ENCODE data around the gene PIRT. TPM values are rescaled to one million over a fixed set of nuclear protein-coding genes. Genes with fewer than 3 reads are reported as not detected.

PIRT gene
- total RNA-seq, 4 donors from 2014 or later: 0.97 TPM; not detected in 3

GRCh38 chr17:10793256-10793655 lies 44.6 kb downstream of the PIRT start:
- no peak for TF ChIP-seq CTCF (IDR thresholded peaks at IDR 0.05)
- TF ChIP-seq POLR2A (IDR thresholded peaks at IDR 0.05): no peak
- H3K36me3 ChIP-seq: no peaks in the 10 kb centered on the region
- no peaks in the 10 kb centered on the region for H3K27me3 ChIP-seq
- H3K9me3 ChIP-seq: no peaks in the 10 kb centered on the region
- peaks cover 0 to 5% of the 10 kb centered on the region in 2 donors for H3K4me1 ChIP-seq
- H3K27ac ChIP-seq: no peak overlapping the region
- no peak overlapping the region for H3K4me3 ChIP-seq
- DNase-seq: no peak
- intact Hi-C loops (cut with DNase I; ENCODE audit: low total_unique reads): no loop called here

- no peak for DNase-seq
- Histone ChIP-seq H3K4me1 (no peaks in the 10 kb centered on the region), H3K9me3 (no peaks in the 10 kb centered on the region), H3K27ac (no peak overlapping the region), H3K4me3 (no peak overlapping the region), H3K36me3 (no peaks in the 10 kb centered on the region), H3K27me3 (no peaks in the 10 kb centered on the region)
- intact Hi-C loops (cut with DNase I; ENCODE audit: low total_unique reads): no loop called here
- TF ChIP-seq POLR2A (IDR thresholded peaks at IDR 0.05): no peak
- TF ChIP-seq CTCF (IDR thresholded peaks at IDR 0.05): no peak
Observed at GRCh38 chr17:10792151-10792550, 45.7 kb downstream of the PIRT start.

- no peaks in the 10 kb centered on the region for H3K4me1 ChIP-seq
- no peaks in the 10 kb centered on the region for H3K9me3 ChIP-seq
- H3K36me3 ChIP-seq: no peaks in the 10 kb centered on the region
- no peak overlapping the region for H3K4me3 ChIP-seq
- intact Hi-C loops (cut with DNase I; ENCODE audit: low total_unique reads): no loop called here
- DNase-seq: no peak
- H3K27ac ChIP-seq: no peak overlapping the region
- no peaks in the 10 kb centered on the region for H3K27me3 ChIP-seq
- TF ChIP-seq CTCF (IDR thresholded peaks at IDR 0.05) (no peak), POLR2A (IDR thresholded peaks at IDR 0.05) (no peak)
Observed at GRCh38 chr17:10790491-10791401, 47.1 kb downstream of the PIRT start.

- H3K27ac ChIP-seq: no peak overlapping the region
- no peaks in the 10 kb centered on the region for H3K4me1 ChIP-seq
- TF ChIP-seq POLR2A (IDR thresholded peaks at IDR 0.05) (no peak), CTCF (IDR thresholded peaks at IDR 0.05) (no peak)
- no peak overlapping the region for H3K4me3 ChIP-seq
- intact Hi-C loops (cut with DNase I; ENCODE audit: low total_unique reads): no loop called here
- H3K9me3 ChIP-seq: no peaks in the 10 kb centered on the region
- DNase-seq: no peak
- no peaks in the 10 kb centered on the region for H3K27me3 ChIP-seq
- no peaks in the 10 kb centered on the region for H3K36me3 ChIP-seq
Observed at GRCh38 chr17:10789694-10790271, 48.1 kb downstream of the PIRT start.
